Kidney (tissue), 14 donors: ENCODE measurements around the gene DYNLT3. TPM values are rescaled to one million over a fixed set of nuclear protein-coding genes. Genes with fewer than 3 reads are reported as not detected.

ENCODE experiments used
- DNase-seq, 5 donors: peaks; one replicate each; pipeline ENCODE4 v3.0.0-alpha.2; 2013 to 2020
- FAIRE-seq: peaks from 2 replicates; lab custom pipeline; 2012; peaks lifted over from hg19 to GRCh38; lab: Jason Lieb, UNC
- H3K27ac ChIP-seq, 2 donors: one replicate each; pipeline ENCODE4 v1.7.0; 2013; ENCODE audit warnings: low read depth in 2 of 2, low read length in 2 of 2, inconsistent platforms in 1 of 2
- H3K27me3 ChIP-seq: one replicate; pipeline ENCODE4 v1.7.1; 2013; ENCODE audit warnings: low read length, inconsistent platforms; ENCODE audit not compliant: control insufficient read depth, insufficient read depth
- H3K36me3 ChIP-seq, 3 donors: one replicate each; pipeline versions ENCODE4 v1.7.0 to v1.7.1; 2013; ENCODE audit warnings: low read length in 3 of 3, control low read depth in 1 of 3, inconsistent platforms in 1 of 3; ENCODE audit not compliant: insufficient read depth in 3 of 3, control insufficient read depth in 2 of 3
- H3K4me1 ChIP-seq, 3 donors: one replicate each; pipeline versions ENCODE4 v1.7.0 to v1.7.1; 2013; ENCODE audit warnings: low read length in 3 of 3, inconsistent platforms in 1 of 3, low read depth in 1 of 3; ENCODE audit not compliant: control insufficient read depth in 2 of 3, insufficient read depth in 2 of 3
- H3K4me3 ChIP-seq, 3 donors: one replicate each; pipeline versions ENCODE4 v1.7.0 to v1.8.1; 2013; ENCODE audit warnings: low read length in 3 of 3, control low read depth in 1 of 3, inconsistent platforms in 1 of 3
- H3K9ac ChIP-seq, 3 donors: one replicate each; pipeline versions ENCODE4 v1.7.0 to v1.7.1; 2013; ENCODE audit warnings: low read length in 3 of 3, control low read depth in 1 of 3, inconsistent platforms in 1 of 3
- H3K9me3 ChIP-seq, 3 donors: one replicate each; pipeline versions ENCODE4 v1.7.0 to v1.7.1; 2013; ENCODE audit warnings: low read length in 3 of 3, control low read depth in 1 of 3, inconsistent platforms in 1 of 3; ENCODE audit not compliant: control insufficient read depth in 2 of 3, insufficient read depth in 1 of 3
- CTCF ChIP-seq: IDR thresholded peaks from 3 replicates; pipeline ENCODE4 v1.5.1; 2012; ENCODE audit warnings: mild to moderate bottlenecking, moderate library complexity, borderline replicate concordance; ENCODE audit not compliant: insufficient read depth; ENCODE audit errors: extremely low read depth
- intact Hi-C: fragments of 100-400 bp; cut with DNase I; formaldehyde crosslinking; loops from one replicate; pipeline ENCODE4 v1.11.1; 2022
- polyA plus RNA-seq: library from polyadenylated mRNA; stranded (reverse); fragments of 350-450 nt; fragmentation: Illumina TruSeq; extraction: RNeasy Lipid Tissue Mini Kit (QIAGEN cat#74804); gene quantifications from one replicate; pipeline ENCODE4 v1.2.3, GENCODE V29; 2014; ENCODE audit warnings: low read depth, low replicate concordance; ENCODE audit not compliant: insufficient read depth
- total RNA-seq: library from RNA; stranded (reverse); fragmentation: NEBNext Ultra II Directional; extraction: Animal tissue kit (Norgen Biotek cat#: 25700); gene quantifications from one replicate; pipeline ENCODE4 v1.2.1, GENCODE V29; 2021
- donor health status: control.
- donor health status: control.
- donor health status: control.
- donor health status: control.
- donor health status: control.
- donor health status: DM: yes; HTN: yes; CAD: no.
- donor health status: Normal renal cell carcinoma (clear cell type).

Gene DYNLT3
- total and polyA plus RNA-seq, 2 donors from 2014 or later = 30.7 to 40.5 TPM

DNA sequence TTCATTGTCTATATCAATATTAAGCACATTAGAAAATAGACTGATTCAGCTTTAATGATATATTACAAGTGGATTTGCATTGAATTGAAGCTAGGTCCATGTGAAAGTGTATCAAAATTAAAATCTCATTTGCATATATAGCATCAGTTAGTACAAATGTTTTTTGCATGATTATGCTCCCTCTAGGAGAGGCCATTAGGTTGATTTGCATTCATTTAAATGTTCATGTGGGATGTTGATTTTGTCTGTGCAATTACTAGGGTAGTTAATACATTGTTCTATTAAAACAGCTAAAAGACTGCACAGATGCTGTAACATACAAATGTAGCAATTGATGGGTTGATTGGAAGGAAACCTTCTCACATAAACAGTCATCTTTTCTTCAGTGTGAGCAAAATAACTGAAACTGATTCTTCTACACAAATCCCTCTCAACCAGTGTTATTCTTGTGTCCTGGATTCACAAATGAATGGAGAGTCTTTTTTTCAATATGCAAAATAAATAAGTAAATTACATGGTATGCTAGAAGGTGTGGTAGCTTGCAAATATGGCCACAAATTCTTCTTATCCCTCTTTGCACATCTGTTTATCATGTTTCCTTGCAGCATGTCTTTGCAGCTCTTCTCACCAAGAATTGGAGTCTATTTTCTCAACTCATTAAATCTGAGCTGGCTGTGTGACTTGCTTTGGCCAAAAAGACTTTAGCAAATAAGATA, 48.6 kb upstream of the DYNLT3 start:
- no peak for DNase-seq
- no peaks in the 10 kb centered on the region for H3K4me1 ChIP-seq
- H3K9ac ChIP-seq = no peak overlapping the region
- H3K36me3 ChIP-seq = no peaks in the 10 kb centered on the region
- H3K4me3 ChIP-seq = no peak overlapping the region
- no peak for FAIRE-seq
- H3K27ac ChIP-seq = no peak overlapping the region
- H3K27me3 ChIP-seq = no peaks in the 10 kb centered on the region
- intact Hi-C loops = no loop called here
- no peaks in the 10 kb centered on the region for H3K9me3 ChIP-seq
- TF ChIP-seq CTCF = no peak

GRCh38 chrX:37894725-37895124, 47.4 kb upstream of the DYNLT3 start:
- Histone ChIP-seq H3K4me1 (no peaks in the 10 kb centered on the region), H3K27me3 (no peaks in the 10 kb centered on the region), H3K9ac (no peak overlapping the region), H3K27ac (no peak overlapping the region), H3K36me3 (no peaks in the 10 kb centered on the region), H3K4me3 (no peak overlapping the region), H3K9me3 (no peaks in the 10 kb centered on the region)
- FAIRE-seq = no peak
- no peak for TF ChIP-seq CTCF
- intact Hi-C loops = no loop called here
- no peak for DNase-seq

- no peak for DNase-seq
- H3K27ac ChIP-seq = peak overlapping the region in 1 of 2 donors; percentile 28
- no peaks in the 10 kb centered on the region for H3K4me1 ChIP-seq
- no peak overlapping the region for H3K9ac ChIP-seq
- intact Hi-C loops = no loop called here
- no peaks in the 10 kb centered on the region for H3K27me3 ChIP-seq
- no peak for FAIRE-seq
- no peaks in the 10 kb centered on the region for H3K36me3 ChIP-seq
- no peak overlapping the region for H3K4me3 ChIP-seq
- no peaks in the 10 kb centered on the region for H3K9me3 ChIP-seq
- no peak for TF ChIP-seq CTCF
Observed at GRCh38 chrX:37888010-37888409, 40.6 kb upstream of the DYNLT3 start.
